Psoas muscle (tissue), 8 donors: ENCODE measurements around the gene HOXC4. TPM values are rescaled to one million over a fixed set of nuclear protein-coding genes. Genes with fewer than 3 reads are reported as not detected.

Source experiments
- ATAC-seq, 4 donors: fragments of 200-7000 bp; cut with Tn5 transposase; one replicate each; pipeline ENCODE4 v1.9.1; 2020; ENCODE audit warnings: moderate library complexity in 3 of 4, mild to moderate bottlenecking in 2 of 4
- DNase-seq, 2 donors: peaks; one replicate each; pipeline ENCODE4 v3.0.0-alpha.2; 2020
- H3K27ac ChIP-seq: fragments of 200-600 bp; one replicate; pipeline ENCODE4 v1.8.0; 2022
- H3K27me3 ChIP-seq, 3 donors: fragments of 200-600 bp in 1 of 3; one replicate each; pipeline versions ENCODE4 v1.6.1 to v1.8.0; 2013 to 2022; ENCODE audit warnings: low read length in 2 of 3, mild to moderate bottlenecking in 2 of 3, moderate library complexity in 1 of 3; ENCODE audit not compliant: insufficient read depth in 3 of 3
- H3K36me3 ChIP-seq, 2 donors: fragments of 200-600 bp in 1 of 2; one replicate each; pipeline versions ENCODE4 v1.6.1 to v1.8.0; 2013 to 2022; ENCODE audit warnings: low read depth in 1 of 2, mild to moderate bottlenecking in 1 of 2, moderate library complexity in 1 of 2; ENCODE audit not compliant: insufficient read depth in 1 of 2
- H3K4me1 ChIP-seq: fragments of 200-600 bp; one replicate; pipeline ENCODE4 v1.8.0; 2022
- H3K4me3 ChIP-seq: fragments of 200-600 bp; one replicate; pipeline ENCODE4 v1.8.0; 2022; ENCODE audit warnings: mild to moderate bottlenecking
- H3K9me3 ChIP-seq: fragments of 200-600 bp; one replicate; pipeline ENCODE4 v1.8.0; 2022
- CTCF ChIP-seq: fragments of 200-600 bp; IDR thresholded peaks from one replicate; pipeline ENCODE4 v1.8.0; 2022; ENCODE audit warnings: antibody characterized with exemption
- WGBS, 3 donors: extraction: QIAGEN DNeasy Blood & Tissue Kit; methylation state at CpG; one replicate each; pipeline versions ENCODE4 v1.1.6 to v1.1.7; 2013; 5-methylcytosine and 5-hydroxymethylcytosine counted together
- intact Hi-C, 2 donors: fragments of 100-400 bp; cut with DNase I; formaldehyde crosslinking; loops; one replicate each; pipeline versions ENCODE4 v1.11.0 to v1.14.2; 2022
- polyA plus RNA-seq, 3 donors: library from polyadenylated mRNA; stranded (reverse); fragments of 200-250 nt; gene quantifications; one replicate each; pipeline ENCODE4 v1.2.3, GENCODE V29; 2013
- total RNA-seq, 4 donors: library from RNA; stranded (reverse); fragmentation: NEBNext Ultra II Directional in 2 of 4; extraction: Animal tissue kit (Norgen Biotek cat#: 25700) in 2 of 4; gene quantifications; one replicate each; pipeline versions ENCODE4 v1.2.1 to v1.2.4, GENCODE V29; 2021 to 2023
- donor health status: healthy with polysubstance abuse.
- donor health status: DM: no; HTN: no; CAD: no; lungs with moderate emphysema.
- donor health status: Bipolar disorder and iron deficiency.
- donor health status: healthy.
- donor health status: DM: yes; HTN: yes; CAD: no.
- donor health status: DM: no; HTN: no; CAD: no.
- donor health status: DM: no; HTN: no; CAD: no.
- donor health status: DM: yes; HTN: yes; CAD: no.

The HOXC4 gene
- total and polyA plus RNA-seq, 7 donors = 0.72 to 4.7 (median 1.6) TPM

- WGBS, 3 donors = 50 to 54% (median 51%) methylated on average over 6 of the region's 6 CpGs
- Histone ChIP-seq H3K4me1 (peaks cover 18% of the 10 kb centered on the region), H3K4me3 (peak overlapping the region; percentile 62), H3K9me3 (no peaks in the 10 kb centered on the region), H3K27ac (peak overlapping the region; percentile 24), H3K27me3 (peaks cover 0 to 4% (median 0%) of the 10 kb centered on the region in 3 donors), H3K36me3 (no peaks in the 10 kb centered on the region)
- intact Hi-C loops = loop anchor here (1.0 to 10.0 kb wide), 3 partner anchors 103 to 171 kb away; no protein-coding TSS in a partner anchor
- TF ChIP-seq CTCF = no peak
- no peak for ATAC-seq
- no peak for DNase-seq
Measured at GRCh38 chr12:54032086-54032619, 21.5 kb upstream of the HOXC4 start.

GRCh38 chr12:54032627-54033100 lies 21.0 kb upstream of the HOXC4 start, which contains the start of gene HOXC5:
HOXC5 (plus strand) TSS chr12:54033050; CDS start chr12:54033123, 73 bp downstream.
- Histone ChIP-seq H3K4me1 (peaks cover 13% of the 10 kb centered on the region), H3K4me3 (peak within 1 kb of the TSS; percentile 62), H3K27me3 (peaks cover 0 to 4% (median 0%) of the 10 kb centered on the region in 3 donors), H3K27ac (peak within 1 kb of the TSS; percentile 24), H3K36me3 (no peaks in the 10 kb centered on the region), H3K9me3 (no peaks in the 10 kb centered on the region)
- ATAC-seq (peak; percentile 51 to 66 (median 59)), DNase-seq (peak; percentile 76 to 82)
- intact Hi-C loops = loop anchor here (1.0 to 10.0 kb wide), 3 partner anchors 102 to 170 kb away; no protein-coding TSS in a partner anchor
- peak; percentile 92 for TF ChIP-seq CTCF
- 5 to 8% (median 6%) methylated on average over 12 of the region's 12 CpGs for WGBS, 3 donors

- no peaks in the 10 kb centered on the region for H3K9me3 ChIP-seq
- DNase-seq (peak; percentile 57 to 68), ATAC-seq (peak; percentile 18 to 40 (median 30))
- no peak overlapping the region for H3K27ac ChIP-seq
- H3K4me3 ChIP-seq = peak overlapping the region; percentile 62
- no peaks in the 10 kb centered on the region for H3K36me3 ChIP-seq
- WGBS, 3 donors = 30 to 40% (median 35%) methylated on average over 51 to 61 of the region's 61 CpGs
- TF ChIP-seq CTCF = no peak
- intact Hi-C loops = loop anchor here (2.0 to 10.0 kb wide), 2 partner anchors 101 to 169 kb away; no protein-coding TSS in a partner anchor
- H3K27me3 ChIP-seq = peaks cover 0 to 4% (median 0%) of the 10 kb centered on the region in 3 donors
- peaks cover 10% of the 10 kb centered on the region for H3K4me1 ChIP-seq
Measured at GRCh38 chr12:54033106-54033979, 20.3 kb upstream of the HOXC4 start.

GRCh38 chr12:54033980-54034784 lies 19.5 kb upstream of the HOXC4 start:
- H3K27me3 ChIP-seq = peaks cover 0 to 4% (median 0%) of the 10 kb centered on the region in 3 donors
- intact Hi-C loops = loop anchor here (2.0 to 10.0 kb wide), 2 partner anchors 101 to 169 kb away; no protein-coding TSS in a partner anchor
- H3K27ac ChIP-seq = no peak overlapping the region
- 55 to 58% (median 58%) methylated on average over 50 to 57 of the region's 57 CpGs for WGBS, 3 donors
- no peaks in the 10 kb centered on the region for H3K36me3 ChIP-seq
- ATAC-seq = peak in 1 of 4 donors; percentile 9
- H3K9me3 ChIP-seq = no peaks in the 10 kb centered on the region
- DNase-seq = peak in 1 of 2 donors; percentile 48
- H3K4me1 ChIP-seq = peaks cover 10% of the 10 kb centered on the region
- no peak for TF ChIP-seq CTCF
- H3K4me3 ChIP-seq = peak overlapping the region; percentile 62
